Adrenal gland (tissue), 5 donors: ENCODE data around the gene ABCA5.

Source experiments
- CTCF ChIP-seq, 6 experiments: fragments of 450-650 bp in 4 of 6; fragments of 200-600 bp in 2 of 6; sonication (generic) in 1 of 6; IDR thresholded peaks; 1 replicate in 5 of 6; 2 replicates in 1 of 6; pipeline versions ENCODE4 v1.5.1 to v1.8.0; 2016 to 2021; ENCODE audit warnings: antibody characterized with exemption in 6 of 6, mild to moderate bottlenecking in 2 of 6, moderate library complexity in 1 of 6
- POLR2A ChIP-seq, 2 donors: fragments of 450-650 bp; IDR thresholded peaks; one replicate each; pipeline ENCODE4 v1.6.1; 2017; ENCODE audit warnings: antibody characterized with exemption in 2 of 2, mild to moderate bottlenecking in 2 of 2, moderate library complexity in 1 of 2
- donor health status: DM: no; HTN: no; CAD: no.

- TF ChIP-seq CTCF (IDR thresholded peaks at IDR 0.05) (peak; percentile 20 to 55 (median 50)), POLR2A (IDR thresholded peaks at IDR 0.05) (no peak)
Measured at GRCh38 chr17:69335058-69335457, 8.1 kb upstream of the ABCA5 start.
